Islet of Langerhans (tissue), 1 donor: Measurements from ENCODE around the gene DARS2.

Experiments
- FAIRE-seq: peaks from one replicate; lab custom pipeline; 2011; peaks lifted over from hg19 to GRCh38; lab: Jason Lieb, UNC

The DARS2 gene

DNA sequence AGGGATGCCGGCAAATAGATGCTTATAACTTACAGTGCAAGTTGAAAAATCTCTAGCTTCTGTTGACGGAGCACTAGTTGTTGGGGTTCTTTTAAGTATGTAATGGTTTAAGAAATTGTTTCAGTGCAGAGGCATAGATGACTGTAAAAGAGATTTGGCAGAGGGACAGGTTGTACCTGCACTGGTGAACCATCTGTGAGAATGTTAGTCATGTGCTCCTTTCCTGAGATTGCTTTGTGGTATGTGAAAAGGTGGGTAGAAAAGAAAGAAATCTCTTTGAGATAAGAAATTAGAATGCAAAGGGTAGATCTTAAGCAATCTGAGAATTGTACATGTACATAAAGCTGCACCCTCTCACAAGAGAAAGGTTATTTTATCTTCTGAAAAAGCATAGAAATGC, 63.2 kb downstream of the DARS2 start:
- no peak for FAIRE-seq

- no peak for FAIRE-seq
These were observed 64.3 kb downstream of the DARS2 start for GRCh38 chr1:173888749-173889148.

DNA sequence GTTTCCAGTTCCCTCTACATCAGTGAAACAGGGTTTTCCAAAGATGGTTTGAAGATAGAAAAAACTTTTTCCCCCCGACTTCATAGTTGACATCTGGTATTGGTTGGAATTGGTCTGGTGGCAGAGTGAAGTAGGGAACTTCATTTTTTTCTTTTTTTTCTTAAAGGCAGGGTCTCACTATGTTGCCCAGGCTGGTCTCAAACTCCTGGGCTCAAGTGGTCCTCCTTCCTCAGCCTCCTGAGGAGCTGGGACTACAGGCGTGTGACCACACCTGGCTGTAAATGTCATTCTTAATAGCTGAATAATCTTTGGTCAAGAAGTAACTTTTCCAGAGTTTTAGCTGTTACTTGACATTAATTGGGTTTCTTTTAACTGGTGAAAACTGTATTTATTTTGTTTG, 65.4 kb downstream of the DARS2 start:
- FAIRE-seq = no peak

DNA sequence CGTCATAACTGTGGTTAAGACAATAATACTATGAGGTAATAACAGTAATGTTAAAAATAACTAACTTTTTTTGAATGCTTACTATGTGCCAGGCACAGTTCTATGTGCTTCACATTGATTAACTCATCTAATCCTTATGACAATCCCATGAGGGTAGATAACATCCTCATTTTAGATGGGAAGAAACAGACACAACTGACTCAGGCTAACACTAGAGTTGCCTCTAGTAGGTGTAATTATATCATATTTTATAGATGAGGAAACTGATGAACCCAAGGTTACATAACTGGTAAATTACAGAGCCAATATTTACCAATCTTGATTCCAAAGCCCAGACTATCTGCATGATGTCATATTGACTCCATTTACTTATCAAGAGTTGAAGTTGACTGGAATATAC, 69.1 kb downstream of the DARS2 start:
- no peak for FAIRE-seq

- FAIRE-seq = no peak
These were observed 69.7 kb downstream of the DARS2 start for GRCh38 chr1:173894189-173894588.

GRCh38 chr1:173900427-173900826, 76.0 kb downstream of the DARS2 start:
- FAIRE-seq = no peak

- no peak for FAIRE-seq
These were observed 76.5 kb downstream of the DARS2 start for GRCh38 chr1:173900992-173901391.

DNA sequence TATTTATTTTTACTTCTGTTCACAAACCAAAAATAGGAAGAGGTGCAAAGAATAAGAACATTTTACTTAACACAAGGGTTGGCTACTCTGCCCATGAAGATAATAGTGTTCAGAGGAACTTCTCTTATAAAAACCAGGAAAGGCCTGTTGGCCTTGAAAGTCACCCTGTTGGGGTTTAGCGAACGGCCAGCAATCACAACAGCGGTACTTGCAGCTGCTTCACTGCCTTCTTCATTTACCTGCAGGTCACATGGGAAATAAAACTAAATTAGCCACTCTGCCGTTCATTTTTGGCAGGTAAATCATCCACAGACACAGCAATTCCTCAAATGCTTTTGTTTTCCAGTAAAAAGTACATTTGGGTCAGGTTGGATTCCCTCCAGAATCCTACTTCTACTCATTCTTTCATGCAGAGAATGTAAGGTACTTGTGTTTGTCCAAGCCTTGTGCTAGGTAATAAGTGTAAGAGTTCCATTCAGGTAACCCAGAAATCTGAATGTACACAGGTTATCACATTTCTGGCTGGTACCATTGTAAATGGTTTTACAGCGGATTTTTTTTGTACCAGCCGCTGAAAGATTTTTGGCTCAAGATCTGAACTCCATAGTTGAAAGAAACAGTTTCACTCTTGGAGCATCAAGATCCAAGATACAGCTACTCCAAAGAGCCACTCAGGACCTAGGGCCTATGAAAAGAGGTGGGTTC, 79.5 kb downstream of the DARS2 start:
- no peak for FAIRE-seq
